HL-60 (cell line): Measurements from ENCODE around the gene REXO1.

Source experiments
- DNase-seq, 2 experiments: peaks; one replicate each; pipeline ENCODE4 v3.0.0-alpha.2; 2010 to 2020; ENCODE audit warnings: low read depth in 1 of 2, low spot score in 1 of 2
- H3K27ac ChIP-seq: fragments of 250-450 bp; sonication (Bioruptor Pico); replicated peaks from 2 replicates; pipeline ENCODE4 v1.5.1; 2020; ENCODE audit warnings: mild to moderate bottlenecking, moderate library complexity
- H3K27me3 ChIP-seq: fragments of 250-450 bp; sonication (Bioruptor Pico); 2 replicates; pipeline ENCODE4 v1.5.1; 2021; ENCODE audit warnings: mild to moderate bottlenecking, moderate library complexity; ENCODE audit not compliant: insufficient read depth, poor library complexity, severe bottlenecking
- H3K4me3 ChIP-seq: replicated peaks from 2 replicates; pipeline ENCODE4 v1.5.1; 2011; ENCODE audit warnings: mild to moderate bottlenecking, control low read depth, low read length; ENCODE audit not compliant: insufficient read depth
- GABPA ChIP-seq: IDR thresholded peaks from 2 replicates; pipeline ENCODE4 v1.6.1; 2012; ENCODE audit warnings: low read depth
- POLR2AphosphoS5 ChIP-seq: IDR thresholded peaks from 2 replicates; pipeline ENCODE4 v1.6.1; 2012; ENCODE audit warnings: low read depth
- REST ChIP-seq: IDR thresholded peaks from 2 replicates; pipeline ENCODE4 v1.6.1; 2012; ENCODE audit warnings: low read depth; ENCODE audit not compliant: insufficient replicate concordance
- SPI1 ChIP-seq: IDR thresholded peaks from 2 replicates; pipeline ENCODE4 v1.6.1; 2012; ENCODE audit warnings: low read depth, mild to moderate bottlenecking, borderline replicate concordance
- TF ChIP-seq, protein P1 (sequence below): IDR thresholded peaks from one replicate; pipeline ENCODE4 v1.5.1; 2011; ENCODE audit warnings: low read length, control low read depth, inconsistent platforms; ENCODE audit not compliant: insufficient read depth

Gene REXO1

GRCh38 chr19:1856698-1857603 is 8.7 kb upstream of the REXO1 start:
- peak overlapping the region; percentile 99 for H3K27ac ChIP-seq
- DNase-seq: peak; percentile 90 to 98
- peak overlapping the region; percentile 41 for H3K4me3 ChIP-seq
- TF ChIP-seq POLR2AphosphoS5: peak; percentile 90
- TF ChIP-seq, protein P1, sequence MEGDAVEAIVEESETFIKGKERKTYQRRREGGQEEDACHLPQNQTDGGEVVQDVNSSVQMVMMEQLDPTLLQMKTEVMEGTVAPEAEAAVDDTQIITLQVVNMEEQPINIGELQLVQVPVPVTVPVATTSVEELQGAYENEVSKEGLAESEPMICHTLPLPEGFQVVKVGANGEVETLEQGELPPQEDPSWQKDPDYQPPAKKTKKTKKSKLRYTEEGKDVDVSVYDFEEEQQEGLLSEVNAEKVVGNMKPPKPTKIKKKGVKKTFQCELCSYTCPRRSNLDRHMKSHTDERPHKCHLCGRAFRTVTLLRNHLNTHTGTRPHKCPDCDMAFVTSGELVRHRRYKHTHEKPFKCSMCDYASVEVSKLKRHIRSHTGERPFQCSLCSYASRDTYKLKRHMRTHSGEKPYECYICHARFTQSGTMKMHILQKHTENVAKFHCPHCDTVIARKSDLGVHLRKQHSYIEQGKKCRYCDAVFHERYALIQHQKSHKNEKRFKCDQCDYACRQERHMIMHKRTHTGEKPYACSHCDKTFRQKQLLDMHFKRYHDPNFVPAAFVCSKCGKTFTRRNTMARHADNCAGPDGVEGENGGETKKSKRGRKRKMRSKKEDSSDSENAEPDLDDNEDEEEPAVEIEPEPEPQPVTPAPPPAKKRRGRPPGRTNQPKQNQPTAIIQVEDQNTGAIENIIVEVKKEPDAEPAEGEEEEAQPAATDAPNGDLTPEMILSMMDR: no peak
- no peak for TF ChIP-seq REST
- TF ChIP-seq GABPA: 0 out of 2 replicates have a peak, but pooled peaks have one; percentile 11
- TF ChIP-seq SPI1: peak; percentile 97
- H3K27me3 ChIP-seq: no peaks in the 10 kb centered on the region

DNA sequence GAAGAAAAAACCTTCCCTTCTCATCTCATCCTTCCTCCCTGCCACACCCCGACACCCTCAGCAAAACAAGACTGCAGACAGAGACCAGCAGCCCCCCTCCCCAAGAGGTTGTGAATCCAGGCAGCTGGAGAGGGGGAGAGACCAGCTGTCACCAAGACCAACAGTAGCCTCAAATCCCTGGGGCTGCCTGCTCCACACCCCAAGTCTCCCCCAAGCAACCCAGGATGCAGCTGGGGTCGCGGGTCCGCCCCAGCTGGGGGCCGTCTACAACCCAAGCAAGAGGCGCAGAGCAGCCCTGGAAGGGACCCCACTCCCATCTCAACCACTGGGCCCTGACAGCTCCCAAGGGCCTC is 8.0 kb upstream of the REXO1 start:
- peak in 1 of 2 experiments; percentile 47 for DNase-seq
- Histone ChIP-seq H3K4me3 (peak overlapping the region; percentile 41), H3K27me3 (no peaks in the 10 kb centered on the region), H3K27ac (peak overlapping the region; percentile 99)
- TF ChIP-seq REST (no peak), GABPA (no peak)

DNA sequence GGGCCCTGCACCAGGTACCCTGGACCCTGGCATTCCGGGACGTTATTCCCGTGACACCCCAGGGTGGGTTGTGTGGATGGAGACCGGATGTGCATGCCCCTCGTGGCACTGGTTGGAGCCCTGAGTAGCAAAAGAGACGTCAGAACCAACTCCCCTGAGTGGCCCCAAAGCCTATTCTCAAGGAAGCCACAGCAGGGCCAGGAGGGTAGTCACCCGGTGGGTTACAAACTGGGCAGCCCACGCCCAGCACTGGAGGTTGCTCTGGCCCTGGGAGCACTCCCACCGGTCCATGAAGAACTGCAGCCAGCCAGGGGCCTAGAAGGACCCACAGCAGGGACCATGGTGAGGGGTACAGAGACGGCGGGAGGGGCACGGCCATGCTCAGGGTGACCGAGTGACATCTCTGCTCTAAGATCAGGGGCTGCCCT is 7.6 kb upstream of the REXO1 start:
- TF ChIP-seq SPI1 (no peak), POLR2AphosphoS5 (no peak), GABPA (no peak), REST (no peak)
- TF ChIP-seq, protein P1: no peak
- Histone ChIP-seq H3K27me3 (no peaks in the 10 kb centered on the region), H3K27ac (peak overlapping the region; percentile 99), H3K4me3 (peak overlapping the region; percentile 41)
- DNase-seq: peak in 1 of 2 experiments; percentile 64
